SU-DHL-6 (cell line): ENCODE data around the gene IGF2BP3.

Experiments used
- H2AFZ ChIP-seq: fragments of 200-600 bp; sonication (generic); 2 replicates; pipeline ENCODE4 v1.6.1; 2014; ENCODE audit warnings: low read depth, mild to moderate bottlenecking, moderate library complexity, mixed read lengths, antibody characterized with exemption, low read length; ENCODE audit not compliant: severe bottlenecking
- H3F3A ChIP-seq: fragments of 200-600 bp; shearing (Covaris generic); 2 replicates; pipeline ENCODE4 v1.6.0; 2016; ENCODE audit warnings: antibody characterized with exemption, mild to moderate bottlenecking; ENCODE audit not compliant: insufficient read depth
- H3K27ac ChIP-seq: fragments of 200-600 bp; sonication (generic); 2 replicates; pipeline ENCODE4 v1.5.1; 2016; ENCODE audit warnings: low read depth, mild to moderate bottlenecking, low read length, moderate library complexity, mixed read lengths
- H3K27me3 ChIP-seq: fragments of 200-600 bp; sonication (generic), shearing (Covaris generic); 2 replicates; pipeline ENCODE4 v1.6.0; 2014; ENCODE audit warnings: mild to moderate bottlenecking, low read length
- H3K36me3 ChIP-seq: fragments of 200-600 bp; sonication (generic); 2 replicates; pipeline ENCODE4 v1.6.1; 2014; ENCODE audit warnings: mild to moderate bottlenecking, low read length, mixed read lengths
- H3K4me2 ChIP-seq: fragments of 300-600, 200-600 bp; shearing (Covaris generic), sonication (generic); 2 replicates; pipeline ENCODE4 v1.6.0; 2014; ENCODE audit warnings: low read length, low read depth, mild to moderate bottlenecking; ENCODE audit not compliant: poor library complexity, severe bottlenecking
- H3K4me3 ChIP-seq: fragments of 200-600 bp; sonication (generic); 2 replicates; pipeline ENCODE4 v1.5.1; 2014; ENCODE audit warnings: antibody characterized with exemption, low read length, mild to moderate bottlenecking, mixed read lengths; ENCODE audit not compliant: insufficient read depth, poor library complexity, severe bottlenecking
- H3K79me2 ChIP-seq: fragments of 200-600 bp; sonication (generic); 2 replicates; pipeline ENCODE4 v1.6.1; 2014; ENCODE audit warnings: mild to moderate bottlenecking, low read length, moderate library complexity; ENCODE audit not compliant: insufficient read depth
- H3K9ac ChIP-seq: fragments of 200-600 bp; sonication (generic); 2 replicates; pipeline ENCODE4 v1.7.0; 2014; ENCODE audit warnings: mild to moderate bottlenecking, low read length
- H3K9me2 ChIP-seq: fragments of 200-600 bp; sonication (generic); replicated peaks from 2 replicates; pipeline ENCODE4 v1.6.1; 2014; ENCODE audit warnings: low read length; ENCODE audit not compliant: insufficient read depth
- H3K9me3 ChIP-seq: fragments of 200-600 bp; sonication (generic); 2 replicates; pipeline ENCODE4 v1.6.1; 2014; ENCODE audit warnings: low read length, mixed read lengths; ENCODE audit not compliant: insufficient read depth
- H4K20me1 ChIP-seq: fragments of 200-600 bp; sonication (generic); 2 replicates; pipeline ENCODE4 v1.6.1; 2014; ENCODE audit warnings: low read depth, mild to moderate bottlenecking, antibody characterized with exemption, low read length, moderate library complexity, mixed read lengths
- EZH2phosphoT487 ChIP-seq: fragments of 200-600 bp; sonication (generic), shearing (Covaris generic); conservative IDR thresholded peaks from 2 replicates; pipeline ENCODE4 v1.6.1; 2018; ENCODE audit warnings: mild to moderate bottlenecking, antibody characterized with exemption, low read length, moderate library complexity, mixed read lengths
- TF ChIP-seq, protein P1 (sequence below): fragments of 200-600 bp; sonication (generic); IDR thresholded peaks from one replicate; pipeline ENCODE4 v1.5.1; 2017; ENCODE audit warnings: antibody characterized with exemption, mild to moderate bottlenecking, low read length, moderate library complexity; ENCODE audit not compliant: insufficient read depth, poor library complexity, severe bottlenecking

Gene IGF2BP3

DNA sequence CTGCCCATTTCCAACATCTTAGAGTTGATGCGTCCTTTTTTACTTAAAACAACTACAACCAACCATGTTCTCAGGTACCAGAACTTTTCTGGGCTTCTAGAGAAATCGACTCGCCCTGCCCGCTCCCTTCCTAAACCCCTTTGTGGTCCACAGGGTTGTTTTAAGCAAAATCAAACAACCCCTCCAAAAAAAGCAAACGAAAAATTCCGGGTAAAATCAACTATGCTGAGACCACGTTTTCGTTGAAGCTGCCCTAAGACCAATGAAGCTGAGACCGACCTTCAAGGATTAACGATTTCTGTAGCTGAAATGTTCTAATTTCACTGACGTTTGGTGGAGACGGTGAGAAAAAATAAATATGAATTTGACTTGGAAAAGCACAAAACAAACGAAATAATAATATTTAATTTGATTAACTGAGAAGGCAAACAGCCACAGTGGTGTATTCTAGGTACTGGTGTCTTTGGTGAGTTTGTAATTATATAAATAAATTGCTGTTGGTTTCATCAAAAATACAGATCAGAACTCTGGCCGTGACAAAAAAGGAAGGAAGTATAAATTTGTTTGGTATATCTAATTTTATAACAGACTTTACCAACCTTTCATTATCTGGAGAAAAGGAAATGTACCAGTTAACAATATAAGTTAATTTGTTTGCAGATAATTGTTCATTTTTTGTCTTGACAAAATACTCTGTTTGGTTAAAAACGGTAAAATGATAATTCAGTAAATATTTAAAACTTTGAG is 4.7 kb upstream of the IGF2BP3 start:
- Histone ChIP-seq H3K27me3 (no peaks in the 10 kb centered on the region), H3K9me2 (no peaks in the 10 kb centered on the region), H2AFZ (peak overlapping the region; percentile 75), H3K4me3 (peak overlapping the region; percentile 69), H3K9me3 (no peaks in the 10 kb centered on the region), H3K9ac (peak overlapping the region; percentile 92), H3K4me2 (peak overlapping the region; percentile 96), H3F3A (peaks cover 88% of the 10 kb centered on the region), H3K36me3 (no peaks in the 10 kb centered on the region), H3K79me2 (peaks cover 34% of the 10 kb centered on the region), H4K20me1 (no peaks in the 10 kb centered on the region), H3K27ac (peak overlapping the region; percentile 75)
- TF ChIP-seq, protein P1, sequence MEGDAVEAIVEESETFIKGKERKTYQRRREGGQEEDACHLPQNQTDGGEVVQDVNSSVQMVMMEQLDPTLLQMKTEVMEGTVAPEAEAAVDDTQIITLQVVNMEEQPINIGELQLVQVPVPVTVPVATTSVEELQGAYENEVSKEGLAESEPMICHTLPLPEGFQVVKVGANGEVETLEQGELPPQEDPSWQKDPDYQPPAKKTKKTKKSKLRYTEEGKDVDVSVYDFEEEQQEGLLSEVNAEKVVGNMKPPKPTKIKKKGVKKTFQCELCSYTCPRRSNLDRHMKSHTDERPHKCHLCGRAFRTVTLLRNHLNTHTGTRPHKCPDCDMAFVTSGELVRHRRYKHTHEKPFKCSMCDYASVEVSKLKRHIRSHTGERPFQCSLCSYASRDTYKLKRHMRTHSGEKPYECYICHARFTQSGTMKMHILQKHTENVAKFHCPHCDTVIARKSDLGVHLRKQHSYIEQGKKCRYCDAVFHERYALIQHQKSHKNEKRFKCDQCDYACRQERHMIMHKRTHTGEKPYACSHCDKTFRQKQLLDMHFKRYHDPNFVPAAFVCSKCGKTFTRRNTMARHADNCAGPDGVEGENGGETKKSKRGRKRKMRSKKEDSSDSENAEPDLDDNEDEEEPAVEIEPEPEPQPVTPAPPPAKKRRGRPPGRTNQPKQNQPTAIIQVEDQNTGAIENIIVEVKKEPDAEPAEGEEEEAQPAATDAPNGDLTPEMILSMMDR: no peak
- TF ChIP-seq EZH2phosphoT487: no peak

DNA sequence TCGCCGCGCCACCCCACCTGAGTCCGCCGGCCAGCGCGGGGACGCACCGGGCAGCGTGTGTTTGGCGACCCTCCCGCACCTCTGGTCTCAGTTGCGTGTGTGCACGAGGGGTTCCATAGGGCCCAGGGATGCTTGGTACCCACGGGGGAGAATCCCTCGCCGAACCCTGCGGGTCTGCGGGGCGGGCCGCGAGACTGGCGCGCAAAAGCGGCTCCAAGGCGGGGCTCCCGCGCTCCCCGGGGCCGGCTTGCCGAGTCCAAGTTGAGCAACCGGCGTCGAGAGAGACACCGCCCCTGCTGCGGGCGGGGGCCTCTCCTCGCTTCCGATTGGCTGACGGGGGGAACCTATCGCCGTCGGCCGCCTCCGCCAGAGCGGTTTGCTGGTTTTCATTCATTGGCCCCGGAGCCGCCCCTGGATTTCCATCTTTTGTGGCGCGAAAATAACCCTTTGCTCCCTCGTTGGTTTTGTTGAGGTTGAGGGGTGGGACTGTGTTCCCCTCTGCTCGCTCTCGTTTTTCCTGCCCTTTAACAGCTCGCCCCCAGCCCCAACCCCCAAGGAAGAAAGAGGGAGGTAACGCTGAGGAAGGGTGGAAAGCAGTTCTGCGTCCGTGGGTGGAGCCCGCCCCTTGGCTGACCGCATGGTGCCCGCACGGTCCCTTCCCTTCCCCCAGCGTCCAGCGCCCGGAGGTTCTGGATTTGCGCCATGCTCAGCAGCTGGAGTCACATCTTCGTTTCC is 4.0 kb upstream of the IGF2BP3 start:
- H4K20me1 ChIP-seq: no peaks in the 10 kb centered on the region
- peak overlapping the region; percentile 92 for H3K9ac ChIP-seq
- H3K36me3 ChIP-seq: no peaks in the 10 kb centered on the region
- H3K4me2 ChIP-seq: peak overlapping the region; percentile 100
- H3K27me3 ChIP-seq: no peaks in the 10 kb centered on the region
- no peaks in the 10 kb centered on the region for H3K9me2 ChIP-seq
- H3K27ac ChIP-seq: peak overlapping the region; percentile 96
- H3K4me3 ChIP-seq: peak overlapping the region; percentile 69
- peaks cover 41% of the 10 kb centered on the region for H3K79me2 ChIP-seq
- TF ChIP-seq, protein P1: no peak
- no peak for TF ChIP-seq EZH2phosphoT487
- H3K9me3 ChIP-seq: no peaks in the 10 kb centered on the region
- H3F3A ChIP-seq: peaks cover 86% of the 10 kb centered on the region
- H2AFZ ChIP-seq: peak overlapping the region; percentile 75

DNA sequence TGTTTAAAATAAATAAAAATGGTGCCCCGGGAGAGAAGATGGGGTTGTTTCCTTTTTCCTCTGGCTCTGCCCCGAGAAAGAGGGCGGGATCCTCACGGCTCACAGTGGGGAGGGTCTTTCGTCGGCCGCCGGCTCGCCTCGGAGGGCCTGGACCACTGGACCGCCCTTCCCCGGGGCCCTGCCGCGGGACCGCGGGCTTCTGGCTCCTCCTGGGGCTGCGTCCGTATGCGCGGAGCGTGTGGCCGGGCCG is 3.5 kb upstream of the IGF2BP3 start:
- peak overlapping the region; percentile 62 for H3K4me3 ChIP-seq
- no peaks in the 10 kb centered on the region for H3K9me3 ChIP-seq
- peak overlapping the region; percentile 92 for H3K9ac ChIP-seq
- no peaks in the 10 kb centered on the region for H3K36me3 ChIP-seq
- no peaks in the 10 kb centered on the region for H3K9me2 ChIP-seq
- H3K4me2 ChIP-seq: peak overlapping the region; percentile 100
- H3K27me3 ChIP-seq: no peaks in the 10 kb centered on the region
- peak overlapping the region; percentile 1 for H2AFZ ChIP-seq
- no peaks in the 10 kb centered on the region for H4K20me1 ChIP-seq
- peaks cover 46% of the 10 kb centered on the region for H3K79me2 ChIP-seq
- H3F3A ChIP-seq: peaks cover 81% of the 10 kb centered on the region
- TF ChIP-seq, protein P1: no peak
- TF ChIP-seq EZH2phosphoT487: no peak
- peak overlapping the region; percentile 96 for H3K27ac ChIP-seq
